HG03103 (cell line): ENCODE data around the gene THSD7A.

Experiments used
- ATAC-seq: cut with Tn5 transposase; IDR thresholded peaks from one replicate; pipeline ENCODE4 v1.9.1; 2021; ENCODE audit warnings: low read depth; ENCODE audit not compliant: unreplicated experiment

THSD7A gene

GRCh38 chr7:11751807-11752389 lies 80.1 kb downstream of the THSD7A start:
- no peak for ATAC-seq

GRCh38 chr7:11751315-11751714 lies 80.7 kb downstream of the THSD7A start:
- ATAC-seq: no peak

- ATAC-seq: no peak
These were observed 81.8 kb downstream of the THSD7A start for GRCh38 chr7:11750191-11750590.

GRCh38 chr7:11749629-11750028 lies 82.4 kb downstream of the THSD7A start:
- ATAC-seq: no peak

GRCh38 chr7:11748884-11749283 lies 83.1 kb downstream of the THSD7A start:
- no peak for ATAC-seq

- no peak for ATAC-seq
These were observed 84.1 kb downstream of the THSD7A start for GRCh38 chr7:11747715-11748485.

- no peak for ATAC-seq
These were observed 85.4 kb downstream of the THSD7A start for GRCh38 chr7:11746591-11746990.

- no peak for ATAC-seq
These were observed 88.5 kb downstream of the THSD7A start for GRCh38 chr7:11743548-11743947.

GRCh38 chr7:11743016-11743415 lies 89.0 kb downstream of the THSD7A start:
- no peak for ATAC-seq

GRCh38 chr7:11742496-11742895 lies 89.5 kb downstream of the THSD7A start:
- no peak for ATAC-seq

GRCh38 chr7:11737723-11738122 lies 94.3 kb downstream of the THSD7A start:
- ATAC-seq: no peak

GRCh38 chr7:11732207-11732606 lies 99.8 kb downstream of the THSD7A start:
- no peak for ATAC-seq

- ATAC-seq: no peak
These were observed 101.3 kb downstream of the THSD7A start for GRCh38 chr7:11730725-11731124.

- no peak for ATAC-seq
These were observed 104.1 kb downstream of the THSD7A start for GRCh38 chr7:11727864-11728263.

GRCh38 chr7:11726794-11727155 lies 105.2 kb downstream of the THSD7A start:
- ATAC-seq: no peak

- no peak for ATAC-seq
These were observed 105.8 kb downstream of the THSD7A start for GRCh38 chr7:11726001-11726793.

GRCh38 chr7:11716185-11716584 lies 115.8 kb downstream of the THSD7A start:
- no peak for ATAC-seq

- ATAC-seq: no peak
These were observed 117.3 kb downstream of the THSD7A start for GRCh38 chr7:11714676-11715075.

GRCh38 chr7:11714205-11714604 lies 117.8 kb downstream of the THSD7A start:
- no peak for ATAC-seq

- ATAC-seq: no peak
These were observed 118.6 kb downstream of the THSD7A start for GRCh38 chr7:11713352-11713751.

- ATAC-seq: no peak
These were observed 121.6 kb downstream of the THSD7A start for GRCh38 chr7:11710377-11710776.

GRCh38 chr7:11709196-11709595 lies 122.8 kb downstream of the THSD7A start:
- no peak for ATAC-seq
